Activated CD8-positive, alpha-beta T cell treated with anti-CD3 and anti-CD28 coated beads for 36 hours (primary cell): ENCODE measurements around the gene SPIB. TPM values are rescaled to one million over a fixed set of nuclear protein-coding genes. Genes with fewer than 3 reads are reported as not detected.

ENCODE experiments used
- ATAC-seq: fragments of 200-7000 bp; cut with Tn5 transposase; one replicate; pipeline ENCODE4 v1.10.0; 2021; ENCODE audit warnings: mild to moderate bottlenecking, moderate library complexity
- CTCF ChIA-PET: fragments of 350-600 bp; sonication (Branson Sonifier 250); formaldehyde crosslinking; loops from one replicate; lab custom pipeline; 2021; ENCODE audit warnings: antibody characterized with exemption; lab: Charles Lee
- POLR2A ChIA-PET: fragments of 350-600 bp; sonication (Branson Sonifier 250); formaldehyde crosslinking; loops from one replicate; lab custom pipeline; 2021; ENCODE audit warnings: antibody characterized with exemption; lab: Charles Lee
- DNase-seq: peaks from one replicate; pipeline ENCODE4 v3.0.0-alpha.2; 2020
- H3K27ac Mint-ChIP-seq: one replicate; pipeline ENCODE4 v1.8.0; 2021; ENCODE audit warnings: mild to moderate bottlenecking, mixed read lengths
- H3K27me3 Mint-ChIP-seq: one replicate; pipeline ENCODE4 v1.8.0; 2021; ENCODE audit warnings: mixed read lengths
- H3K36me3 Mint-ChIP-seq: one replicate; pipeline ENCODE4 v1.8.0; 2021; ENCODE audit warnings: low read depth, mixed read lengths
- H3K4me1 Mint-ChIP-seq: one replicate; pipeline ENCODE4 v1.8.0; 2021; ENCODE audit warnings: low read depth, mixed read lengths
- H3K4me3 Mint-ChIP-seq: one replicate; pipeline ENCODE4 v1.8.0; 2021; ENCODE audit warnings: mild to moderate bottlenecking, moderate library complexity, mixed read lengths
- H3K9me3 Mint-ChIP-seq: one replicate; pipeline ENCODE4 v1.8.0; 2021; ENCODE audit warnings: mixed read lengths
- CTCF ChIP-seq: fragments of 200-600 bp; IDR thresholded peaks from one replicate; pipeline ENCODE4 v1.8.0; 2022; ENCODE audit warnings: antibody characterized with exemption, mild to moderate bottlenecking
- intact Hi-C: fragments of 100-400 bp; cut with micrococcal nuclease; formaldehyde crosslinking; loops from one replicate; pipeline ENCODE4 v1.10.0; 2022
- total RNA-seq, 2 experiments: library from RNA; stranded (reverse); gene quantifications; one replicate each; pipeline ENCODE4 v1.2.3, GENCODE V29; 2021

SPIB gene
- total RNA-seq, 2 experiments from 2014 or later = 0.68 to 1.5 TPM

- no peaks in the 10 kb centered on the region for H3K36me3 Mint-ChIP-seq
- TF ChIP-seq CTCF = no peak
- no peak overlapping the region for H3K27ac Mint-ChIP-seq
- CTCF ChIA-PET = interaction anchor here (1.0 kb wide), 1 partner anchor 33 kb away, joined by 3 read pairs; no protein-coding TSS in a partner anchor
- ATAC-seq = no peak
- POLR2A ChIA-PET = interaction anchor here (0.8 to 1.4 kb wide), 6 partner anchors 9 to 63 kb away, joined by 3 to 5 read pairs (median 4); partner anchors contain the start of genes NR1H2 and SPIB
- intact Hi-C loops = no loop called here
- H3K4me1 Mint-ChIP-seq = peaks cover 11% of the 10 kb centered on the region
- H3K9me3 Mint-ChIP-seq = no peaks in the 10 kb centered on the region
- H3K4me3 Mint-ChIP-seq = no peak overlapping the region
- no peak for DNase-seq
- H3K27me3 Mint-ChIP-seq = peaks cover 16% of the 10 kb centered on the region
Measured at GRCh38 chr19:50427997-50428425, 9.3 kb downstream of the SPIB start.

GRCh38 chr19:50428772-50429463 lies 10.2 kb downstream of the SPIB start:
- ATAC-seq (no peak), DNase-seq (no peak)
- ChIA-PET CTCF (interaction anchor here (1.6 kb wide), 1 partner anchor 60 kb away, joined by 4 read pairs; no protein-coding TSS in a partner anchor), POLR2A (interaction anchor here (1.0 to 1.2 kb wide), 2 partner anchors 9 to 64 kb away, joined by 3 read pairs; no protein-coding TSS in a partner anchor)
- intact Hi-C loops = no loop called here
- H3K27ac Mint-ChIP-seq = no peak overlapping the region
- H3K4me3 Mint-ChIP-seq = no peak overlapping the region
- H3K4me1 Mint-ChIP-seq = peaks cover 11% of the 10 kb centered on the region
- H3K27me3 Mint-ChIP-seq = peaks cover 19% of the 10 kb centered on the region
- TF ChIP-seq CTCF = no peak
- no peaks in the 10 kb centered on the region for H3K36me3 Mint-ChIP-seq
- no peaks in the 10 kb centered on the region for H3K9me3 Mint-ChIP-seq

- Mint-ChIP-seq H3K27ac (peak overlapping the region; percentile 70), H3K4me1 (peaks cover 11% of the 10 kb centered on the region), H3K36me3 (no peaks in the 10 kb centered on the region), H3K4me3 (peak overlapping the region; percentile 77), H3K9me3 (no peaks in the 10 kb centered on the region), H3K27me3 (peaks cover 19% of the 10 kb centered on the region)
- ChIA-PET CTCF (interaction anchor here (1.3 to 1.6 kb wide), 2 partner anchors 30 to 62 kb away, joined by 3 to 4 read pairs; no protein-coding TSS in a partner anchor), POLR2A (no interaction called here)
- no peak for TF ChIP-seq CTCF
- DNase-seq (no peak), ATAC-seq (no peak)
- intact Hi-C loops = no loop called here
Measured at GRCh38 chr19:50430888-50431342, 12.2 kb downstream of the SPIB start.

- Mint-ChIP-seq H3K9me3 (no peaks in the 10 kb centered on the region), H3K4me1 (peaks cover 11% of the 10 kb centered on the region), H3K27ac (peak overlapping the region; percentile 85), H3K27me3 (peaks cover 19% of the 10 kb centered on the region), H3K4me3 (peak overlapping the region; percentile 77), H3K36me3 (no peaks in the 10 kb centered on the region)
- TF ChIP-seq CTCF = no peak
- CTCF ChIA-PET = interaction anchor here (1.3 kb wide), 1 partner anchor 29 kb away, joined by 3 read pairs; no protein-coding TSS in a partner anchor
- POLR2A ChIA-PET = interaction anchor here (0.6 to 0.7 kb wide), 2 partner anchors 47 to 74 kb away, joined by 3 read pairs; partner anchors contain the start of gene POLD1
- ATAC-seq (peak; percentile 97), DNase-seq (peak; percentile 85)
- intact Hi-C loops = no loop called here
Measured at GRCh38 chr19:50431343-50432220, 12.8 kb downstream of the SPIB start.
